ENCODE results near the gene BBS7. TPM values are rescaled to one million over a fixed set of nuclear protein-coding genes. Genes with fewer than 3 reads are reported as not detected.

The BBS7 gene
- total and polyA plus RNA-seq, 10 of the 15 experiments (the other 5 are each of a cell fraction or from before 2014, with no cell fraction given), result 5.2 to 15.2 (median 9.0) TPM

DNA sequence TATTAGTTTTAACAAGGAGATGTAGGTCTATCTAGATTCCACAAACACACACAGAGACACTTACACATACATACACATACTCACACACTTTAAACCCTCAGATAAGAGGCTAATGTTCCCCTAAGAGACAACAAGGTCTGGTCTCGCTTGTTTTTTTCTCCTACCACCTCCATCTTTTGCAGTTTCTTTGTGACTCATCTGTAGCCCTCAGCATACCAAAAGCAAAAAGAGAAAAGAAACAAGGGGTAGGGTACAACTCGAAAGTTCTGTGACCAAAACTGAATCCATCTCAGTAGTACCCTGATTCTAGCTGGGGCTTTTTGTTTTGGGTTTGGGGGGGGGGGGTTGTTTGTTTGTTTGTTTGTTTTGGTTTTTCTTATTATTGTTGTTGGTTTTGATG is 81.4 kb downstream of the BBS7 start (continued):
- TF ChIP-seq, protein P1, sequence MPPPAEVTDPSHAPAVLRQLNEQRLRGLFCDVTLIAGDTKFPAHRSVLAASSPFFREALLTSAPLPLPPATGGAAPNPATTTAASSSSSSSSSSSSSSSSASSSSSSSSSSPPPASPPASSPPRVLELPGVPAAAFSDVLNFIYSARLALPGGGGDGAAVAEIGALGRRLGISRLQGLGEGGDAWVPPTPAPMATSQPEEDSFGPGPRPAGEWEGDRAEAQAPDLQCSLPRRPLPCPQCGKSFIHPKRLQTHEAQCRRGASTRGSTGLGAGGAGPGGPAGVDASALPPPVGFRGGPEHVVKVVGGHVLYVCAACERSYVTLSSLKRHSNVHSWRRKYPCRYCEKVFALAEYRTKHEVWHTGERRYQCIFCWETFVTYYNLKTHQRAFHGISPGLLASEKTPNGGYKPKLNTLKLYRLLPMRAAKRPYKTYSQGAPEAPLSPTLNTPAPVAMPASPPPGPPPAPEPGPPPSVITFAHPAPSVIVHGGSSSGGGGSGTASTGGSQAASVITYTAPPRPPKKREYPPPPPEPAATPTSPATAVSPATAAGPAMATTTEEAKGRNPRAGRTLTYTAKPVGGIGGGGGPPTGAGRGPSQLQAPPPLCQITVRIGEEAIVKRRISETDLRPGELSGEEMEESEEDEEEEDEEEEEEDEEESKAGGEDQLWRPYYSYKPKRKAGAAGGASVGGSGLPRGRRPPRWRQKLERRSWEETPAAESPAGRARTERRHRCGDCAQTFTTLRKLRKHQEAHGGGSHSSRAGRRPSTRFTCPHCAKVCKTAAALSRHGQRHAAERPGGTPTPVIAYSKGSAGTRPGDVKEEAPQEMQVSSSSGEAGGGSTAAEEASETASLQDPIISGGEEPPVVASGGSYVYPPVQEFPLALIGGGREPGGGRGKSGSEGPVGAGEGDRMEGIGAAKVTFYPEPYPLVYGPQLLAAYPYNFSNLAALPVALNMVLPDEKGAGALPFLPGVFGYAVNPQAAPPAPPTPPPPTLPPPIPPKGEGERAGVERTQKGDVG (CRISPR knock-in tag; IDR thresholded peaks at IDR 0.05), result no peak
- TF ChIP-seq HCFC1 (IDR thresholded peaks at IDR 0.05; ENCODE audit: low read length) (no peak), NRF1 (conservative IDR thresholded peaks at IDR 0.05; ENCODE audit: low read depth, low read length) (no peak), ZNF384 (IDR thresholded peaks at IDR 0.05; ENCODE audit: borderline replicate concordance, low read depth, low read length) (no peak), SPI1 (IDR thresholded peaks at IDR 0.05; ENCODE audit: borderline replicate concordance, insufficient read depth, low read depth, low read length) (no peak), RFX5 (IDR thresholded peaks at IDR 0.05; ENCODE audit: low read depth, low read length) (no peak), HDAC2 (IDR thresholded peaks at IDR 0.05) (no peak), ZNF274 (IDR thresholded peaks at IDR 0.05; ENCODE audit: insufficient read depth, insufficient read length) (no peak), IRF4 (IDR thresholded peaks at IDR 0.05; ENCODE audit: low read depth, low read length) (peak; percentile 37; the same call in 1 of the 2 replicates), JUNB (IDR thresholded peaks at IDR 0.05) (peak; percentile 89), LARP7 (IDR thresholded peaks at IDR 0.05) (no peak), STAT3 (IDR thresholded peaks at IDR 0.05; ENCODE audit: low read depth, low read length) (no peak), NFIC (IDR thresholded peaks at IDR 0.05; ENCODE audit: low read depth, low read length) (peak; percentile 65; the same call in 1 of the 2 replicates), CHD1 (IDR thresholded peaks at IDR 0.05; ENCODE audit: low read depth, low read length) (no peak)
- TF ChIP-seq, protein P2, sequence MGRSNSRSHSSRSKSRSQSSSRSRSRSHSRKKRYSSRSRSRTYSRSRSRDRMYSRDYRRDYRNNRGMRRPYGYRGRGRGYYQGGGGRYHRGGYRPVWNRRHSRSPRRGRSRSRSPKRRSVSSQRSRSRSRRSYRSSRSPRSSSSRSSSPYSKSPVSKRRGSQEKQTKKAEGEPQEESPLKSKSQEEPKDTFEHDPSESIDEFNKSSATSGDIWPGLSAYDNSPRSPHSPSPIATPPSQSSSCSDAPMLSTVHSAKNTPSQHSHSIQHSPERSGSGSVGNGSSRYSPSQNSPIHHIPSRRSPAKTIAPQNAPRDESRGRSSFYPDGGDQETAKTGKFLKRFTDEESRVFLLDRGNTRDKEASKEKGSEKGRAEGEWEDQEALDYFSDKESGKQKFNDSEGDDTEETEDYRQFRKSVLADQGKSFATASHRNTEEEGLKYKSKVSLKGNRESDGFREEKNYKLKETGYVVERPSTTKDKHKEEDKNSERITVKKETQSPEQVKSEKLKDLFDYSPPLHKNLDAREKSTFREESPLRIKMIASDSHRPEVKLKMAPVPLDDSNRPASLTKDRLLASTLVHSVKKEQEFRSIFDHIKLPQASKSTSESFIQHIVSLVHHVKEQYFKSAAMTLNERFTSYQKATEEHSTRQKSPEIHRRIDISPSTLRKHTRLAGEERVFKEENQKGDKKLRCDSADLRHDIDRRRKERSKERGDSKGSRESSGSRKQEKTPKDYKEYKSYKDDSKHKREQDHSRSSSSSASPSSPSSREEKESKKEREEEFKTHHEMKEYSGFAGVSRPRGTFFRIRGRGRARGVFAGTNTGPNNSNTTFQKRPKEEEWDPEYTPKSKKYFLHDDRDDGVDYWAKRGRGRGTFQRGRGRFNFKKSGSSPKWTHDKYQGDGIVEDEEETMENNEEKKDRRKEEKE (IDR thresholded peaks at IDR 0.05), result no peak
- TF ChIP-seq, protein P3, sequence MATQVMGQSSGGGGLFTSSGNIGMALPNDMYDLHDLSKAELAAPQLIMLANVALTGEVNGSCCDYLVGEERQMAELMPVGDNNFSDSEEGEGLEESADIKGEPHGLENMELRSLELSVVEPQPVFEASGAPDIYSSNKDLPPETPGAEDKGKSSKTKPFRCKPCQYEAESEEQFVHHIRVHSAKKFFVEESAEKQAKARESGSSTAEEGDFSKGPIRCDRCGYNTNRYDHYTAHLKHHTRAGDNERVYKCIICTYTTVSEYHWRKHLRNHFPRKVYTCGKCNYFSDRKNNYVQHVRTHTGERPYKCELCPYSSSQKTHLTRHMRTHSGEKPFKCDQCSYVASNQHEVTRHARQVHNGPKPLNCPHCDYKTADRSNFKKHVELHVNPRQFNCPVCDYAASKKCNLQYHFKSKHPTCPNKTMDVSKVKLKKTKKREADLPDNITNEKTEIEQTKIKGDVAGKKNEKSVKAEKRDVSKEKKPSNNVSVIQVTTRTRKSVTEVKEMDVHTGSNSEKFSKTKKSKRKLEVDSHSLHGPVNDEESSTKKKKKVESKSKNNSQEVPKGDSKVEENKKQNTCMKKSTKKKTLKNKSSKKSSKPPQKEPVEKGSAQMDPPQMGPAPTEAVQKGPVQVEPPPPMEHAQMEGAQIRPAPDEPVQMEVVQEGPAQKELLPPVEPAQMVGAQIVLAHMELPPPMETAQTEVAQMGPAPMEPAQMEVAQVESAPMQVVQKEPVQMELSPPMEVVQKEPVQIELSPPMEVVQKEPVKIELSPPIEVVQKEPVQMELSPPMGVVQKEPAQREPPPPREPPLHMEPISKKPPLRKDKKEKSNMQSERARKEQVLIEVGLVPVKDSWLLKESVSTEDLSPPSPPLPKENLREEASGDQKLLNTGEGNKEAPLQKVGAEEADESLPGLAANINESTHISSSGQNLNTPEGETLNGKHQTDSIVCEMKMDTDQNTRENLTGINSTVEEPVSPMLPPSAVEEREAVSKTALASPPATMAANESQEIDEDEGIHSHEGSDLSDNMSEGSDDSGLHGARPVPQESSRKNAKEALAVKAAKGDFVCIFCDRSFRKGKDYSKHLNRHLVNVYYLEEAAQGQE (IDR thresholded peaks at IDR 0.05; ENCODE audit: low read depth, low read length), result no peak
- TF ChIP-seq, protein P4, sequence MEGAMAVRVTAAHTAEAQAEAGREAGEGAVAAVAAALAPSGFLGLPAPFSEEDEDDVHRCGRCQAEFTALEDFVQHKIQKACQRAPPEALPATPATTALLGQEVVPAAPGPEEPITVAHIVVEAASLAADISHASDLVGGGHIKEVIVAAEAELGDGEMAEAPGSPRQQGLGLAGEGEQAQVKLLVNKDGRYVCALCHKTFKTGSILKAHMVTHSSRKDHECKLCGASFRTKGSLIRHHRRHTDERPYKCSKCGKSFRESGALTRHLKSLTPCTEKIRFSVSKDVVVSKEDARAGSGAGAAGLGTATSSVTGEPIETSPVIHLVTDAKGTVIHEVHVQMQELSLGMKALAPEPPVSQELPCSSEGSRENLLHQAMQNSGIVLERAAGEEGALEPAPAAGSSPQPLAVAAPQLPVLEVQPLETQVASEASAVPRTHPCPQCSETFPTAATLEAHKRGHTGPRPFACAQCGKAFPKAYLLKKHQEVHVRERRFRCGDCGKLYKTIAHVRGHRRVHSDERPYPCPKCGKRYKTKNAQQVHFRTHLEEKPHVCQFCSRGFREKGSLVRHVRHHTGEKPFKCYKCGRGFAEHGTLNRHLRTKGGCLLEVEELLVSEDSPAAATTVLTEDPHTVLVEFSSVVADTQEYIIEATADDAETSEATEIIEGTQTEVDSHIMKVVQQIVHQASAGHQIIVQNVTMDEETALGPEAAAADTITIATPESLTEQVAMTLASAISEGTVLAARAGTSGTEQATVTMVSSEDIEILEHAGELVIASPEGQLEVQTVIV (IDR thresholded peaks at IDR 0.05; ENCODE audit: borderline replicate concordance, partially characterized antibody), result no peak
- TF ChIP-seq, protein P5, sequence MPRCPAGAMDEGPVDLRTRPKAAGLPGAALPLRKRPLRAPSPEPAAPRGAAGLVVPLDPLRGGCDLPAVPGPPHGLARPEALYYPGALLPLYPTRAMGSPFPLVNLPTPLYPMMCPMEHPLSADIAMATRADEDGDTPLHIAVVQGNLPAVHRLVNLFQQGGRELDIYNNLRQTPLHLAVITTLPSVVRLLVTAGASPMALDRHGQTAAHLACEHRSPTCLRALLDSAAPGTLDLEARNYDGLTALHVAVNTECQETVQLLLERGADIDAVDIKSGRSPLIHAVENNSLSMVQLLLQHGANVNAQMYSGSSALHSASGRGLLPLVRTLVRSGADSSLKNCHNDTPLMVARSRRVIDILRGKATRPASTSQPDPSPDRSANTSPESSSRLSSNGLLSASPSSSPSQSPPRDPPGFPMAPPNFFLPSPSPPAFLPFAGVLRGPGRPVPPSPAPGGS (IDR thresholded peaks at IDR 0.05; ENCODE audit: borderline replicate concordance, insufficient read depth, low read depth, low read length, poor library complexity, severe bottlenecking), result no peak
